ENCODE measurements around the gene SPTBN5.

- TF ChIP-seq CTCF (IDR thresholded peaks at IDR 0.05; ENCODE audit: low read depth, low read length, poor library complexity, severe bottlenecking) (no peak), EZH2phosphoT487 (IDR thresholded peaks at IDR 0.05; ENCODE audit: borderline replicate concordance, low read length) (no peak)
These were observed 1.6 kb upstream of the SPTBN5 start for GRCh38 chr15:41895491-41895890.

Measured in DOHH2 (cell line).